KOPT-K1 (cell line): ENCODE results near the gene SIAH2.

Source experiments
- H3K27ac ChIP-seq: fragments of 200-600 bp; sonication (generic); 2 replicates; pipeline ENCODE4 v1.5.1; 2016; ENCODE audit warnings: antibody characterized with exemption, mild to moderate bottlenecking, low read depth, low read length; ENCODE audit not compliant: poor library complexity, severe bottlenecking
- H3K36me3 ChIP-seq: fragments of 200-600 bp; sonication (generic); 2 replicates; pipeline ENCODE4 v1.5.1; 2017; ENCODE audit warnings: antibody characterized with exemption, mild to moderate bottlenecking, low read length, moderate library complexity; ENCODE audit not compliant: insufficient read depth
- H3K9me3 ChIP-seq: fragments of 200-600 bp; sonication (generic); 2 replicates; pipeline ENCODE4 v1.5.1; 2017; ENCODE audit warnings: antibody characterized with exemption, low read length, mild to moderate bottlenecking; ENCODE audit not compliant: insufficient read depth, poor library complexity, severe bottlenecking

Gene SIAH2

GRCh38 chr3:150784747-150785125, 21.8 kb upstream of the SIAH2 start:
- Histone ChIP-seq H3K27ac (no peak overlapping the region), H3K9me3 (no peaks in the 10 kb centered on the region), H3K36me3 (no peaks in the 10 kb centered on the region)

- H3K36me3 ChIP-seq = no peaks in the 10 kb centered on the region
- no peak overlapping the region for H3K27ac ChIP-seq
- H3K9me3 ChIP-seq = no peaks in the 10 kb centered on the region
These were observed 21.2 kb upstream of the SIAH2 start for GRCh38 chr3:150783920-150784746.

GRCh38 chr3:150783316-150783715, 20.3 kb upstream of the SIAH2 start:
- Histone ChIP-seq H3K36me3 (no peaks in the 10 kb centered on the region), H3K9me3 (no peaks in the 10 kb centered on the region), H3K27ac (no peak overlapping the region)

GRCh38 chr3:150779402-150779858, 16.5 kb upstream of the SIAH2 start:
- Histone ChIP-seq H3K27ac (no peak overlapping the region), H3K36me3 (no peaks in the 10 kb centered on the region), H3K9me3 (no peaks in the 10 kb centered on the region)

GRCh38 chr3:150778793-150779401, 15.9 kb upstream of the SIAH2 start:
- no peaks in the 10 kb centered on the region for H3K9me3 ChIP-seq
- no peaks in the 10 kb centered on the region for H3K36me3 ChIP-seq
- H3K27ac ChIP-seq = no peak overlapping the region

- H3K9me3 ChIP-seq = no peaks in the 10 kb centered on the region
- H3K27ac ChIP-seq = no peak overlapping the region
- no peaks in the 10 kb centered on the region for H3K36me3 ChIP-seq
These were observed 12.1 kb upstream of the SIAH2 start for GRCh38 chr3:150775001-150775599.

- H3K27ac ChIP-seq = no peak overlapping the region
- H3K9me3 ChIP-seq = no peaks in the 10 kb centered on the region
- no peaks in the 10 kb centered on the region for H3K36me3 ChIP-seq
These were observed 10.7 kb upstream of the SIAH2 start for GRCh38 chr3:150773616-150774192.

- Histone ChIP-seq H3K27ac (no peak overlapping the region), H3K9me3 (no peaks in the 10 kb centered on the region), H3K36me3 (no peaks in the 10 kb centered on the region)
These were observed 8.6 kb upstream of the SIAH2 start for GRCh38 chr3:150771600-150771999.

- Histone ChIP-seq H3K27ac (no peak overlapping the region), H3K36me3 (no peaks in the 10 kb centered on the region)
These were observed 7.7 kb upstream of the SIAH2 start for GRCh38 chr3:150770681-150771080.

GRCh38 chr3:150766742-150767141, 3.8 kb upstream of the SIAH2 start:
- Histone ChIP-seq H3K9me3 (no peaks in the 10 kb centered on the region), H3K27ac (no peak overlapping the region), H3K36me3 (no peaks in the 10 kb centered on the region)

More at GRCh38 chr3:150770681-150771080, 7.7 kb upstream of the SIAH2 start:
- H3K9me3 ChIP-seq = no peaks in the 10 kb centered on the region

- Histone ChIP-seq H3K36me3 (no peaks in the 10 kb centered on the region), H3K9me3 (no peaks in the 10 kb centered on the region), H3K27ac (no peak overlapping the region)
These were observed 3.2 kb upstream of the SIAH2 start for GRCh38 chr3:150765949-150766720.

- H3K9me3 ChIP-seq = no peaks in the 10 kb centered on the region
- no peaks in the 10 kb centered on the region for H3K36me3 ChIP-seq
- no peak overlapping the region for H3K27ac ChIP-seq
These were observed 2.0 kb upstream of the SIAH2 start for GRCh38 chr3:150764967-150765366.

GRCh38 chr3:150764566-150764965, 1.6 kb upstream of the SIAH2 start:
- Histone ChIP-seq H3K9me3 (no peaks in the 10 kb centered on the region), H3K27ac (peak overlapping the region; percentile 87), H3K36me3 (0 out of 2 replicates have a peak, but pooled peaks cover under 1% of the 10 kb centered on the region)

GRCh38 chr3:150763841-150764483, 993 bp upstream of the SIAH2 start:
- no peaks in the 10 kb centered on the region for H3K9me3 ChIP-seq
- peak overlapping the region; percentile 87 for H3K27ac ChIP-seq
- peaks cover 7% of the 10 kb centered on the region; the same call in 1 of the 2 replicates for H3K36me3 ChIP-seq
